H1 (cell line): Measurements from ENCODE around the gene PHKA2. TPM values are rescaled to one million over a fixed set of nuclear protein-coding genes. Genes with fewer than 3 reads are reported as not detected.

Source experiments
- CTCF ChIA-PET: fragments of 300-600 bp; sonication (Branson Sonifier 250); formaldehyde crosslinking; loops from one replicate; lab custom pipeline; 2021; ENCODE audit not compliant: partially characterized antibody; lab: Charles Lee
- POLR2A ChIA-PET: fragments of 300-600 bp; sonication (Branson Sonifier 250); formaldehyde crosslinking; loops from one replicate; lab custom pipeline; 2021; ENCODE audit warnings: inconsistent platforms; ENCODE audit not compliant: partially characterized antibody; lab: Charles Lee
- DNase-seq, 2 experiments: peaks; one replicate each; pipeline versions ENCODE4 v3.0.0 to v3.0.0-alpha.2; 2010 to 2022; ENCODE audit warnings: low spot score in 2 of 2, low read depth in 1 of 2, mixed read lengths in 1 of 2
- FAIRE-seq: peaks from 2 replicates; lab custom pipeline; 2011; peaks lifted over from hg19 to GRCh38; lab: Jason Lieb, UNC
- H2AFZ ChIP-seq: 2 replicates; pipeline ENCODE4 v1.8.1; 2012; ENCODE audit warnings: low read length, inconsistent platforms
- H2AK5ac ChIP-seq: 2 replicates; pipeline ENCODE4 v1.6.1; 2013; ENCODE audit warnings: low read depth, low read length
- H2BK120ac ChIP-seq: replicated peaks from 2 replicates; pipeline ENCODE3; 2013; ENCODE audit warnings: low read depth, low read length, inconsistent platforms
- H2BK12ac ChIP-seq: 2 replicates; pipeline ENCODE4 v1.6.1; 2013; ENCODE audit warnings: low read depth, low read length
- H2BK15ac ChIP-seq: 2 replicates; pipeline ENCODE4 v1.6.1; 2013; ENCODE audit warnings: low read length
- H2BK20ac ChIP-seq: 2 replicates; pipeline ENCODE4 v1.6.1; 2013; ENCODE audit warnings: low read length
- H2BK5ac ChIP-seq: 2 replicates; pipeline ENCODE4 v1.6.1; 2013; ENCODE audit warnings: low read depth, low read length
- H3K14ac ChIP-seq: 2 replicates; pipeline ENCODE4 v1.6.1; 2013; ENCODE audit warnings: inconsistent platforms; ENCODE audit not compliant: insufficient read length
- H3K18ac ChIP-seq: 2 replicates; pipeline ENCODE4 v1.6.1; 2013; ENCODE audit warnings: low read length; ENCODE audit errors: extremely low read depth
- H3K23ac ChIP-seq: 2 replicates; pipeline ENCODE4 v1.6.1; 2013; ENCODE audit warnings: inconsistent platforms; ENCODE audit not compliant: insufficient read length
- H3K23me2 ChIP-seq: 2 replicates; pipeline ENCODE4 v1.6.1; 2013; ENCODE audit warnings: low read depth, low read length
- H3K27ac ChIP-seq: 2 replicates; pipeline ENCODE4 v1.6.1; 2011; ENCODE audit warnings: low read depth, low read length, inconsistent platforms
- H3K27me3 ChIP-seq, 4 experiments: replicated peaks in 1 of 4; 1 replicate in 1 of 4; 2 replicates in 3 of 4; pipeline versions ENCODE4 v1.6.1 to v1.8.1; 2011 to 2013; ENCODE audit warnings: low read length in 3 of 4, mild to moderate bottlenecking in 3 of 4, inconsistent platforms in 2 of 4, mixed read lengths in 2 of 4, moderate library complexity in 1 of 4; ENCODE audit not compliant: control insufficient read depth in 3 of 4, insufficient read depth in 3 of 4; ENCODE audit errors: extremely low read depth in 1 of 4
- H3K36me3 ChIP-seq, 4 experiments: 2 replicates each; pipeline versions ENCODE4 v1.6.1 to v1.8.1; 2011 to 2013; ENCODE audit warnings: mild to moderate bottlenecking in 4 of 4, low read length in 3 of 4, moderate library complexity in 2 of 4, control low read depth in 1 of 4, inconsistent platforms in 1 of 4; ENCODE audit not compliant: insufficient read depth in 4 of 4, control insufficient read depth in 2 of 4
- H3K4ac ChIP-seq: replicated peaks from 2 replicates; pipeline ENCODE3; 2013; ENCODE audit warnings: low read length, low read depth, mixed read lengths, inconsistent platforms; ENCODE audit not compliant: insufficient read length
- H3K4me1 ChIP-seq, 4 experiments: replicated peaks in 1 of 4; 1 replicate in 1 of 4; 2 replicates in 3 of 4; pipeline versions ENCODE4 v1.6.1 to v1.8.1; 2011 to 2013; ENCODE audit warnings: low read length in 3 of 4, inconsistent platforms in 2 of 4, mixed read lengths in 1 of 4; ENCODE audit not compliant: insufficient read depth in 4 of 4, control insufficient read depth in 3 of 4
- H3K4me2 ChIP-seq, 2 experiments: 2 replicates each; pipeline versions ENCODE4 v1.6.1 to v1.8.1; 2011 to 2013; ENCODE audit warnings: low read depth in 2 of 2, low read length in 2 of 2, control low read depth in 1 of 2, inconsistent platforms in 1 of 2, mild to moderate bottlenecking in 1 of 2; ENCODE audit not compliant: insufficient read depth in 1 of 2
- H3K4me3 ChIP-seq, 4 experiments: fragments of 200-600, 300-600 bp in 1 of 4; sonication (generic), shearing (Covaris generic), sonication (Bioruptor Twin) in 1 of 4; 2 replicates each; pipeline versions ENCODE4 v1.5.1 to v1.8.1; 2011 to 2016; ENCODE audit warnings: low read length in 4 of 4, low read depth in 3 of 4, control low read depth in 2 of 4, inconsistent platforms in 2 of 4, mild to moderate bottlenecking in 2 of 4, mixed read lengths in 1 of 4, moderate library complexity in 1 of 4; ENCODE audit not compliant: insufficient read depth in 2 of 4; ENCODE audit errors: extremely low read depth in 1 of 4
- H3K56ac ChIP-seq: replicated peaks from 2 replicates; pipeline ENCODE3; 2013; ENCODE audit warnings: low read depth, mild to moderate bottlenecking, mixed read lengths, low read length, inconsistent platforms; ENCODE audit not compliant: insufficient read length
- H3K79me1 ChIP-seq: 2 replicates; pipeline ENCODE4 v1.6.1; 2013; ENCODE audit warnings: low read depth, low read length, control low read depth
- H3K79me2 ChIP-seq, 2 experiments: 2 replicates each; pipeline versions ENCODE4 v1.6.1 to v1.8.1; 2012 to 2013; ENCODE audit warnings: low read length in 2 of 2, mild to moderate bottlenecking in 2 of 2, inconsistent platforms in 1 of 2; ENCODE audit not compliant: insufficient read depth in 2 of 2, control insufficient read depth in 1 of 2
- H3K9ac ChIP-seq, 4 experiments: replicated peaks in 1 of 4; 1 replicate in 1 of 4; 2 replicates in 3 of 4; pipeline versions ENCODE4 v1.6.1 to v1.8.1; 2011 to 2013; ENCODE audit warnings: low read depth in 3 of 4, low read length in 3 of 4, control low read depth in 2 of 4, mild to moderate bottlenecking in 2 of 4, moderate library complexity in 2 of 4, inconsistent platforms in 1 of 4; ENCODE audit errors: extremely low read depth in 1 of 4
- H3K9me3 ChIP-seq, 2 experiments: 2 replicates each; pipeline versions ENCODE4 v1.6.1 to v1.8.1; 2012 to 2013; ENCODE audit warnings: mild to moderate bottlenecking in 2 of 2, moderate library complexity in 2 of 2, control low read depth in 1 of 2, inconsistent platforms in 1 of 2, low read depth in 1 of 2, low read length in 1 of 2, mixed read lengths in 1 of 2; ENCODE audit not compliant: insufficient read depth in 2 of 2
- H4K20me1 ChIP-seq, 2 experiments: replicated peaks in 1 of 2; 2 replicates each; pipeline versions ENCODE3 to v1.8.1; 2011 to 2013; ENCODE audit warnings: inconsistent platforms in 2 of 2, low read length in 2 of 2, mild to moderate bottlenecking in 1 of 2; ENCODE audit not compliant: insufficient read depth in 2 of 2, control insufficient read depth in 1 of 2
- H4K5ac ChIP-seq: 2 replicates; pipeline ENCODE4 v1.6.1; 2013; ENCODE audit warnings: low read length, low read depth, mixed read lengths, inconsistent platforms; ENCODE audit not compliant: insufficient read length
- H4K8ac ChIP-seq: 2 replicates; pipeline ENCODE4 v1.8.0; 2013; ENCODE audit warnings: mild to moderate bottlenecking, moderate library complexity, low read length, inconsistent platforms; ENCODE audit not compliant: insufficient read depth; ENCODE audit errors: extremely low read depth
- H4K91ac ChIP-seq: replicated peaks from 2 replicates; pipeline ENCODE3; 2013; ENCODE audit warnings: low read length, mixed read lengths, inconsistent platforms; ENCODE audit not compliant: insufficient read length
- ATF2 ChIP-seq: IDR thresholded peaks from 2 replicates; pipeline ENCODE4 v1.6.1; 2012; ENCODE audit warnings: low read length, inconsistent platforms
- ATF3 ChIP-seq: IDR thresholded peaks from 2 replicates; pipeline ENCODE4 v1.6.1; 2011; ENCODE audit warnings: low read depth, mild to moderate bottlenecking, low read length; ENCODE audit not compliant: insufficient read depth
- BACH1 ChIP-seq: IDR thresholded peaks from 2 replicates; pipeline ENCODE4 v1.6.1; 2012; ENCODE audit warnings: low read length, improper control_type of control experiment
- E2F6 ChIP-seq: IDR thresholded peaks from 2 replicates; pipeline ENCODE4 v1.6.1; 2012; ENCODE audit warnings: inconsistent platforms
- EP300 ChIP-seq, 2 experiments: IDR thresholded peaks; 1 replicate in 1 of 2; 2 replicates in 1 of 2; pipeline ENCODE4 v1.6.1; 2011 to 2012; ENCODE audit warnings: low read depth in 2 of 2, low read length in 2 of 2, mild to moderate bottlenecking in 2 of 2, borderline replicate concordance in 1 of 2, inconsistent platforms in 1 of 2, moderate library complexity in 1 of 2
- FOSL1 ChIP-seq: IDR thresholded peaks from 2 replicates; pipeline ENCODE4 v1.6.1; 2011; ENCODE audit warnings: mild to moderate bottlenecking, low read depth, low read length, moderate library complexity; ENCODE audit not compliant: insufficient read depth
- HDAC6 ChIP-seq: IDR thresholded peaks from one replicate; pipeline ENCODE4 v1.7.1; 2012; ENCODE audit warnings: low read depth, mild to moderate bottlenecking, inconsistent platforms, low read length, moderate library complexity
- RXRA ChIP-seq: IDR thresholded peaks from 2 replicates; pipeline ENCODE4 v1.6.1; 2011; ENCODE audit warnings: low read depth, mild to moderate bottlenecking, low read length, moderate library complexity; ENCODE audit not compliant: insufficient read depth
- SP4 ChIP-seq: IDR thresholded peaks from 2 replicates; pipeline ENCODE4 v1.6.1; 2012; ENCODE audit warnings: low read length, inconsistent platforms
- TEAD4 ChIP-seq: IDR thresholded peaks from 2 replicates; pipeline ENCODE4 v1.6.1; 2012; ENCODE audit warnings: low read depth, low read length, inconsistent platforms, mixed read lengths
- ZNF274 ChIP-seq: IDR thresholded peaks from 2 replicates; pipeline ENCODE4 v1.7.0; 2012; ENCODE audit warnings: low read length, borderline replicate concordance; ENCODE audit errors: extremely low read depth
- WGBS, 2 experiments: shearing (Covaris generic) in 1 of 2; methylation state at CpG; one replicate each; pipeline versions ENCODE4 v1.1.6 to v1.1.7; 2013 to 2015; ENCODE audit warnings: low lambda C conversion rate in 2 of 2, mixed read lengths in 2 of 2, inconsistent platforms in 1 of 2, low coverage in 1 of 2, missing lambda C conversion rate in 1 of 2; ENCODE audit not compliant: insufficient replicate concordance in 2 of 2, insufficient coverage in 1 of 2, insufficient read length in 1 of 2; ENCODE audit errors: extremely low coverage in 1 of 2, missing lambda C conversion rate in 1 of 2; 5-methylcytosine and 5-hydroxymethylcytosine counted together
- polyA plus RNA-seq, 7 experiments: library from polyadenylated mRNA; depleted of rRNA in 3 of 7; stranded (reverse) in 5 of 7; unstranded in 2 of 7; fragments of >200 nt in 5 of 7; fragments of 200-250 nt in 2 of 7; gene quantifications; 1 replicate in 5 of 7; 2 replicates in 1 of 7; 4 replicates in 1 of 7; pipeline versions ENCODE4 v1.2.1 to v1.2.3, GENCODE V29; 2011 to 2013; ENCODE audit warnings: missing spikeins in 2 of 7, mixed read lengths in 2 of 7
- total RNA-seq: library from RNA; stranded (reverse); fragmentation: NEBNext Ultra II Directional; extraction: Animal tissue kit (Norgen Biotek cat#: 25700); gene quantifications from 2 replicates; pipeline ENCODE4 v1.2.1, GENCODE V29; 2021

The PHKA2 gene
- total and polyA plus RNA-seq, 2 of the 8 experiments (the other 6 are each of a cell fraction or from before 2014, with no cell fraction given), result 28.1 to 35.8 TPM

DNA sequence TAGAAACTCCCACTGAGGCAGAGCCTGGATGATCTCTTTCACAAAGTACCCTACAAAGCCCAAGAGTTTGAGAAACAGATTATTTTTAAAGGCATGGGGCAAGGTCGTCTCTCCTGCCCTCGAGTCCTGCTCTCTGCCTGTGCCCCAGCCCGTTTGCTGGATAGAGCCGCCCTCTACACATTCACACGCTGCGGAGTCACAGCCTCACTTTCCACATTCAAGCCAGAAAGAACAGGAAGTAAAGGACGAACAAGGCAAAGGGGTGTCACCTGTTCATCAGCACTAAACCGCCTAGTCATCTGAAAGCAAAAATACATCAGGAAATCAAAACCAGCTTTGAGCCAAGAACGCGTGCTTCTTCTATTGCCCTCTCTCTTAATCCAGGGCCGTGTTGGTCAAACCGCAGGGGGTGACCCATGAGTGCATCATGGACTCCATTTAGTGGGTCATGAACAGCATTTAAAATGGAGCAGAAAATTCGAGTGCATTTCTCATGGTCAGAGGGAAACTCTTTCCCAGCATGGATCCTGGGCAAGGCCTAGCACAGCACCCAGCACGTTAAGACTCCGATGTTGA, 83.4 kb downstream of the PHKA2 start:
- POLR2A ChIA-PET, result no interaction called here
- H3K14ac ChIP-seq, result no peak overlapping the region
- DNase-seq, result no peak
- TF ChIP-seq E2F6, result no peak
- TF ChIP-seq HDAC6, result no peak
- TF ChIP-seq FOSL1, result no peak
- no peak for TF ChIP-seq BACH1
- no peak for TF ChIP-seq TEAD4
- TF ChIP-seq ZNF274, result no peak
- no peak for TF ChIP-seq ATF3
- no peak for TF ChIP-seq EP300 (IDR thresholded peaks at IDR 0.05; ENCODE audit: borderline replicate concordance in 1 of 2, low read depth in 2 of 2, low read length in 2 of 2)
- no peak for TF ChIP-seq RXRA
- TF ChIP-seq SP4, result no peak
- TF ChIP-seq ATF2, result no peak

More for the DNA sequence above, 83.4 kb downstream of the PHKA2 start:
- Histone ChIP-seq H3K23ac (no peak overlapping the region), H3K23me2 (no peaks in the 10 kb centered on the region), H2BK5ac (no peak overlapping the region), H2BK12ac (no peak overlapping the region), H3K4me1 (no peaks in the 10 kb centered on the region), H3K27ac (no peak overlapping the region), H3K36me3 (peaks cover 0 to 3% (median 1%) of the 10 kb centered on the region in 4 experiments; a peak in 2 of 8 replicates), H3K79me1 (no peaks in the 10 kb centered on the region), H2BK120ac (no peak overlapping the region), H4K5ac (no peak overlapping the region), H3K56ac (no peak overlapping the region), H3K18ac (no peak overlapping the region), H3K4me2 (no peak overlapping the region), H3K4ac (no peak overlapping the region), H3K9ac (no peak overlapping the region), H2AK5ac (no peak overlapping the region), H4K8ac (no peak overlapping the region; the same call in 1 of the 2 replicates), H3K9me3 (no peaks in the 10 kb centered on the region), H3K79me2 (no peaks in the 10 kb centered on the region), H4K91ac (no peak overlapping the region), H2AFZ (no peak overlapping the region), H2BK20ac (no peak overlapping the region), H4K20me1 (no peaks in the 10 kb centered on the region), H3K4me3 (no peak overlapping the region), H3K27me3 (no peaks in the 10 kb centered on the region), H2BK15ac (no peak overlapping the region)
- CTCF ChIA-PET, result no interaction called here
- WGBS, 2 experiments, result 83% methylated on average over 9 of the region's 15 CpGs; no CpG with 5 or more reads in 1 of the 2 experiments
- no peak for FAIRE-seq
